Stomach (tissue), 9 donors: Measurements from ENCODE around the gene CPXM2. TPM values are rescaled to one million over a fixed set of nuclear protein-coding genes. Genes with fewer than 3 reads are reported as not detected.
A peak's percentile ranks its signal among the peaks of the same experiment; 100 is the strongest.

ENCODE experiments used
- DNase-seq, 2 donors: peaks; one replicate each; pipeline versions ENCODE4 v3.0.0 to v3.0.0-alpha.2; 2013 to 2019
- H3K27ac ChIP-seq, 5 donors: fragments of 200-600 bp in 4 of 5; sonication (generic) in 4 of 5; one replicate each; pipeline ENCODE4 v1.5.1; 2013 to 2019; ENCODE audit warnings: mild to moderate bottlenecking in 1 of 5, moderate library complexity in 1 of 5
- H3K27me3 ChIP-seq, 3 donors: fragments of 200-600 bp; sonication (generic); one replicate each; pipeline ENCODE4 v1.5.1; 2017 to 2019; ENCODE audit warnings: mixed run types in 1 of 3
- H3K36me3 ChIP-seq, 4 donors: fragments of 200-600 bp; sonication (generic); 1 replicate in 3 of 4; 2 replicates in 1 of 4; pipeline ENCODE4 v1.5.1; 2016 to 2019
- H3K4me1 ChIP-seq, 4 donors: fragments of 200-600 bp; sonication (generic); one replicate each; pipeline ENCODE4 v1.5.1; 2016 to 2019
- H3K4me3 ChIP-seq, 4 donors: fragments of 200-600 bp; sonication (generic) in 3 of 4; one replicate each; pipeline ENCODE4 v1.5.1; 2016 to 2019; ENCODE audit warnings: mild to moderate bottlenecking in 1 of 4
- H3K9me3 ChIP-seq, 4 donors: fragments of 200-600 bp; sonication (generic); one replicate each; pipeline ENCODE4 v1.5.1; 2016 to 2019
- EP300 ChIP-seq: sonication (generic); formaldehyde crosslinking; IDR thresholded peaks from one replicate; pipeline ENCODE4 v1.6.1; 2017; ENCODE audit warnings: antibody characterized with exemption
- POLR2A ChIP-seq, 4 donors: fragments of 450-650 bp; IDR thresholded peaks; one replicate each; pipeline ENCODE4 v1.6.1; 2016; ENCODE audit warnings: antibody characterized with exemption in 4 of 4, control low read depth in 2 of 4, mild to moderate bottlenecking in 1 of 4, moderate library complexity in 1 of 4
- POLR2AphosphoS5 ChIP-seq, 3 donors: sonication (generic); formaldehyde crosslinking; IDR thresholded peaks; one replicate each; pipeline ENCODE4 v1.6.1; 2016; ENCODE audit warnings: antibody characterized with exemption in 3 of 3
- WGBS, 5 donors: extraction: QIAGEN DNeasy Blood & Tissue Kit in 3 of 5; methylation state at CpG; one replicate each; pipeline versions ENCODE4 v1.1.5 to v1.1.7; 2013 to 2018; 5-methylcytosine and 5-hydroxymethylcytosine counted together
- intact Hi-C: fragments of 100-400 bp; cut with DNase I; formaldehyde crosslinking; loops from one replicate; pipeline ENCODE4 v1.15.1; 2023; ENCODE audit warnings: low total_unique reads
- polyA plus RNA-seq, 3 donors: library from polyadenylated mRNA; stranded (reverse); fragments of 200-250 nt; gene quantifications; one replicate each; pipeline ENCODE4 v1.2.3, GENCODE V29; 2013
- total RNA-seq, 5 donors: library from RNA; depleted of rRNA; stranded (reverse); fragments of >200 nt; gene quantifications; one replicate each; pipeline versions ENCODE4 v1.1.0 to v1.2.3, GENCODE V29; 2014 to 2016
- TF ChIP-seq, protein P1 (sequence below), 7 experiments: fragments of 450-650 bp in 4 of 7; fragments of 200-600 bp in 3 of 7; sonication (generic) in 3 of 7; IDR thresholded peaks; one replicate each; pipeline ENCODE4 v1.5.1; 2016 to 2019; ENCODE audit warnings: antibody characterized with exemption in 7 of 7, control low read depth in 2 of 7, mild to moderate bottlenecking in 1 of 7
- donor health status: healthy with polysubstance abuse.
- donor health status: Bipolar disorder and iron deficiency.
- donor health status: healthy.

The CPXM2 gene
- total and polyA plus RNA-seq, 8 donors, result 0.46 to 33.5 (median 9.9) TPM

DNA sequence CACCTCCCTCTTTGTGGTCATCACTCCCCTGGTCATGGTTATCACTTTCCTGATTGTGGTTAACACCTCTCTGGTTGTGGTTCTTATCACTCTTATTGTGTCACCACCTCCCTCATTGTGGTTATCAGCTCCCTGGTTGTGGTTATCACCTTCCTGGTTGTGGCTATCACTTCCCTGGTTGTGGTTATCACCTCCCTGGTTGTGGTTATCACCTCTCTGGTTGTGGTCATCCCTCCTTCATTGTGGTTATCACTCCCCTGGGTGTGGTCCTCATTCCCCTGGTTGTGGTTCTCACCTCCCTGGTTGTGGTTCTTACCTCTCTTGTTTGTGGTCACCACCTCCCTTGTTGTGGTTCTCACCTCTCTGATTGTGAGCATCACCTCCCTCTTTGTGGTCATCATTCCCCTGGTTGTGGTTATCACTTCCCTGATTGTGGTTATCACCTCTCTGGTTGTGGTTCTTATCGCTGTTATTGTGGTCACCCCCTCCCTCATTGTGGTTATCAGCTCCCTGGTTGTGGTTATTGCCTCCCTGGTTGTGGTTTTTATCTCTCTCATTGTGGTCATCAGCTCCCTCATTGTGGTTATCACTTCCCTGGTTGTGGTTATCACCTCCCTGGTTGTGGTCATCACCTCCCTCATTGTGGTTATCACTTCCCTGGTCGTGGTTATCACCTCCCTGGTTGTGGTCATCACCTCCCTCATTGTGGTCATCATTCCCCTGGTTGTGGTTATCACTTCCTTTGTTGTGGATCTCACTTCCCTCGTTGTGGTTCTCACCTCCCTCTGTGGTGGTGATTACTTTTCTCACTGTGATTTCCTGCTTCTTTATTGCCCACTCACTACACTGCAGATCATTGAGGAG, 118.7 kb downstream of the CPXM2 start:
- H3K27ac ChIP-seq, result no peak overlapping the region
- TF ChIP-seq EP300 (no peak), POLR2AphosphoS5 (IDR thresholded peaks at IDR 0.05) (no peak), POLR2A (IDR thresholded peaks at IDR 0.05) (no peak)
- TF ChIP-seq, protein P1, sequence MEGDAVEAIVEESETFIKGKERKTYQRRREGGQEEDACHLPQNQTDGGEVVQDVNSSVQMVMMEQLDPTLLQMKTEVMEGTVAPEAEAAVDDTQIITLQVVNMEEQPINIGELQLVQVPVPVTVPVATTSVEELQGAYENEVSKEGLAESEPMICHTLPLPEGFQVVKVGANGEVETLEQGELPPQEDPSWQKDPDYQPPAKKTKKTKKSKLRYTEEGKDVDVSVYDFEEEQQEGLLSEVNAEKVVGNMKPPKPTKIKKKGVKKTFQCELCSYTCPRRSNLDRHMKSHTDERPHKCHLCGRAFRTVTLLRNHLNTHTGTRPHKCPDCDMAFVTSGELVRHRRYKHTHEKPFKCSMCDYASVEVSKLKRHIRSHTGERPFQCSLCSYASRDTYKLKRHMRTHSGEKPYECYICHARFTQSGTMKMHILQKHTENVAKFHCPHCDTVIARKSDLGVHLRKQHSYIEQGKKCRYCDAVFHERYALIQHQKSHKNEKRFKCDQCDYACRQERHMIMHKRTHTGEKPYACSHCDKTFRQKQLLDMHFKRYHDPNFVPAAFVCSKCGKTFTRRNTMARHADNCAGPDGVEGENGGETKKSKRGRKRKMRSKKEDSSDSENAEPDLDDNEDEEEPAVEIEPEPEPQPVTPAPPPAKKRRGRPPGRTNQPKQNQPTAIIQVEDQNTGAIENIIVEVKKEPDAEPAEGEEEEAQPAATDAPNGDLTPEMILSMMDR (IDR thresholded peaks at IDR 0.05), result no peak
- H3K9me3 ChIP-seq, result no peaks in the 10 kb centered on the region
- DNase-seq, result no peak
- peaks cover 0 to 4% (median 0%) of the 10 kb centered on the region in 4 donors for H3K36me3 ChIP-seq
- intact Hi-C loops, result no loop called here
- 32 to 50% (median 46%) methylated on average over 3 of the region's 3 CpGs for WGBS, 5 donors
- H3K27me3 ChIP-seq, result no peaks in the 10 kb centered on the region
- no peaks in the 10 kb centered on the region for H3K4me1 ChIP-seq
- H3K4me3 ChIP-seq, result no peak overlapping the region

DNA sequence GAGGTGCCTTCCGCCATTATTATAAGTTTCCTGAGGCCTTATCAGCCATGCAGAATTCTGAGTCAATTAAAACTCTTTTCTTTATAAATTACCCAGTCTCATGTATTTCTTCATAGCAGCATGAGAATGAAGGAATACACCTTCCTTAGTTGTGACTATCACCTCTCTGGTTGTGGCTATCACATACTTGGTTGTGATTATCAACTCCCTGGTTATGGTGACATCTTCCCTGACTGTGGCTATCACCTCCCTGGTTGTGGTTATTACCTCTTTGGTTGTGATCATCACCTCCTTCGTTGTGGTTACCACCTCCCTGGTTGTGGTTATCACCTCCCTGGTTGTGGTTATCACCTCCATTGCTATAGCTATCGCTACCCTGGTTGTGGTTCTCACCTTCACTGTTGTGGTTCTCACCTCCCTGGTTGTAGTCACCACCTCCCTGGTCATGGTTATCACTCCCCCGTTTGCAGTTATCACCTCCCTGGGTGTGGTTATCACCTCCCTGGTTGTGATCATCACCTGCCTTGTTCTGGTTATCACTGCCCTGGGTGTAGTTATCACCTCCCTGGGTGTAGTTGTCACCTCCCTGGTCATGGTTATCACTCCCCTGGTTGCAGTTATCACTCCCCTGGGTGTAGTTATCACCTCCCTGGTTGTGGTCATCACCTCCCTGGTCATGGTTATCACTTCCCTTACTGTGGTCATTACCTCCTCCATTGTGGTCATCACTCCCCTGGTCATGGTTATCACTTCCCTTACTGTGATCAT, 119.5 kb downstream of the CPXM2 start:
- no peaks in the 10 kb centered on the region for H3K4me1 ChIP-seq
- intact Hi-C loops, result no loop called here
- H3K4me3 ChIP-seq, result no peak overlapping the region
- peaks cover 0 to 2% (median 0%) of the 10 kb centered on the region in 3 donors for H3K27me3 ChIP-seq
- peaks cover 0 to 4% (median 0%) of the 10 kb centered on the region in 4 donors for H3K36me3 ChIP-seq
- no peak for DNase-seq
- TF ChIP-seq EP300, result no peak
- TF ChIP-seq POLR2AphosphoS5 (IDR thresholded peaks at IDR 0.05), result no peak
- TF ChIP-seq POLR2A (IDR thresholded peaks at IDR 0.05), result no peak
- no peak overlapping the region for H3K27ac ChIP-seq
- H3K9me3 ChIP-seq, result no peaks in the 10 kb centered on the region
- WGBS, 5 donors, result 65 to 82% (median 67%) methylated on average over 3 to 4 of the region's 4 CpGs

DNA sequence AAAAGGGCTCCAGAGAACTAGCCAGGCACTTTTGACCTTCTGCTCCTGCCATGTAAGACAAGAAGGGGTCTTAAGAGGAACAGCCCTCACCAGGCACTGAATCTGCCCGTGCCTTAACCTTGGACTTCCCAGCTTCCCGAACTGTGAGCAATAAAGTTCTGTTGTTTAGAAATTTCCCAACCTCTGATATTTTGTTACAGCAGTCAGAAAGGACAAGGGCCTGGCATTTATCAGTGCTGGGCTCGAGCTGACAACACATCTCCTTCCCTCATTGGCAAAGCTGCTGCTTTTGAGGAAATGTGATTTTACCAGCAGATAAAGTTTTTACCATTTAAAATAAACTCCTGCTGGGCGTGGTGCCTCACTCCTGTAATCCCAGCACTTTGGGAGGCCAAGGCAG, 122.0 kb downstream of the CPXM2 start:
- intact Hi-C loops, result no loop called here
- H3K27ac ChIP-seq, result no peak overlapping the region
- H3K9me3 ChIP-seq, result no peaks in the 10 kb centered on the region

DNA sequence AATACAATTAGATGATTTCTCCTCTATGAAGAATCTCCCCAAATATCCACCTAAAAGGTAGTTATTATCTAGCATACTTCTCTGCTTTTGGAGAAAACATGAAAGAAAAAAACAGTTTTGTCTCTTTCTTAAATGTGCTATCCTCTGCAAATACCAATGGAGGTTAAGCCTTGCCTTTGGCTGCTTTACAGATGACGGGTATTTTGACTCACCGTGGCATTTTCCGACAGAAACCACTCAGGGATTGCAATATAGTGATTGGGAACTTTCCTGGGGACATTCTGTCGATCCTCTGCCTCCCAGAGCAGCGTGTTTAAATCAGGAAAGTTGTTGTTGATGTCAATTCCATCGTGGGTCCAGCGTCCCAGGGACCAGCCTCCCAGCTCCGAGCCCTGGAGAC, 124.8 kb downstream of the CPXM2 start:
- H3K36me3 ChIP-seq, result peaks cover 0 to 11% (median under 1%) of the 10 kb centered on the region in 4 donors
- peaks cover 0 to 17% (median 0%) of the 10 kb centered on the region in 3 donors for H3K27me3 ChIP-seq
- WGBS, 5 donors, result 65 to 75% (median 71%) methylated on average over 8 of the region's 8 CpGs
- intact Hi-C loops, result no loop called here
- no peak for TF ChIP-seq EP300
- no peak for TF ChIP-seq POLR2A (IDR thresholded peaks at IDR 0.05)
- no peak for TF ChIP-seq POLR2AphosphoS5 (IDR thresholded peaks at IDR 0.05)
- TF ChIP-seq, protein P1 (IDR thresholded peaks at IDR 0.05), result no peak
- DNase-seq, result no peak
- H3K9me3 ChIP-seq, result no peaks in the 10 kb centered on the region
- no peak overlapping the region for H3K4me3 ChIP-seq
- H3K4me1 ChIP-seq, result no peaks in the 10 kb centered on the region
- no peak overlapping the region for H3K27ac ChIP-seq

More for the DNA sequence above, 122.0 kb downstream of the CPXM2 start:
- 42 to 49% (median 47%) methylated on average over 4 of the region's 4 CpGs for WGBS, 5 donors
- Histone ChIP-seq H3K4me3 (no peak overlapping the region), H3K27me3 (peaks cover 0 to 12% (median 0%) of the 10 kb centered on the region in 3 donors), H3K36me3 (peaks cover 0 to 8% (median 0%) of the 10 kb centered on the region in 4 donors), H3K4me1 (no peaks in the 10 kb centered on the region)
- DNase-seq, result no peak
- TF ChIP-seq POLR2AphosphoS5 (IDR thresholded peaks at IDR 0.05) (peak in 2 of 3 donors; percentile 8 to 51), POLR2A (IDR thresholded peaks at IDR 0.05) (no peak), EP300 (no peak)
- TF ChIP-seq, protein P1 (IDR thresholded peaks at IDR 0.05), result no peak
